ENCODE results near the gene CACNA2D3. TPM values are rescaled to one million over a fixed set of nuclear protein-coding genes. Genes with fewer than 3 reads are reported as not detected.

CACNA2D3 gene
- total RNA-seq, 2 donors from 2014 or later = 0.97 TPM; not detected in 1

DNA sequence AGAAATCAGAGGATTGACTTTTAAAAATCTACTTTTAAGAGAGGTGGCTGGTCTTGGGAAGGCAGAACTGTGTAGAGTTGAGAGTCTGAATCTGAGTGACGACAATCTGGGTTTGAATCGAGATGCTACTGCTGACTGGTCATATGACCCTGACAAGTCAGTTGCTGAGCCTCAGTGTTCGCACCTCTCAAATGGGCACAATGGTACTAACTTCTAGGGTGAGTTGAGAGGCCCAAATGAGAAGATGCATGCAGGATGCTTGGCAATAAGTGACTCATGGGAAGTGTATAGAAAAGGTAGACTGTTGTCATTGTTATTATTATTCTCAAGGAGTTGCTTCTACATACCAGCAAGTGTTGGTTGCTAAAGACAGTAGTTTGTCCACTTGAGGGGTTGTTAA, 10.3 kb downstream of the CACNA2D3 start:
- peaks cover 7% of the 10 kb centered on the region for H3K27me3 Mint-ChIP-seq (ENCODE audit: insufficient read depth)
- WGBS, 2 experiments (ENCODE audit: insufficient coverage in 1 of 2, insufficient read length in 1 of 2) = 93 to 94% methylated on average over 3 of the region's 3 CpGs
- no peak overlapping the region for H3K4me3 Mint-ChIP-seq
- TF ChIP-seq, protein P1, sequence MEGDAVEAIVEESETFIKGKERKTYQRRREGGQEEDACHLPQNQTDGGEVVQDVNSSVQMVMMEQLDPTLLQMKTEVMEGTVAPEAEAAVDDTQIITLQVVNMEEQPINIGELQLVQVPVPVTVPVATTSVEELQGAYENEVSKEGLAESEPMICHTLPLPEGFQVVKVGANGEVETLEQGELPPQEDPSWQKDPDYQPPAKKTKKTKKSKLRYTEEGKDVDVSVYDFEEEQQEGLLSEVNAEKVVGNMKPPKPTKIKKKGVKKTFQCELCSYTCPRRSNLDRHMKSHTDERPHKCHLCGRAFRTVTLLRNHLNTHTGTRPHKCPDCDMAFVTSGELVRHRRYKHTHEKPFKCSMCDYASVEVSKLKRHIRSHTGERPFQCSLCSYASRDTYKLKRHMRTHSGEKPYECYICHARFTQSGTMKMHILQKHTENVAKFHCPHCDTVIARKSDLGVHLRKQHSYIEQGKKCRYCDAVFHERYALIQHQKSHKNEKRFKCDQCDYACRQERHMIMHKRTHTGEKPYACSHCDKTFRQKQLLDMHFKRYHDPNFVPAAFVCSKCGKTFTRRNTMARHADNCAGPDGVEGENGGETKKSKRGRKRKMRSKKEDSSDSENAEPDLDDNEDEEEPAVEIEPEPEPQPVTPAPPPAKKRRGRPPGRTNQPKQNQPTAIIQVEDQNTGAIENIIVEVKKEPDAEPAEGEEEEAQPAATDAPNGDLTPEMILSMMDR (conservative IDR thresholded peaks at IDR 0.05) = no peak
- DNase-seq = no peak
- Histone ChIP-seq H3K4me3 (ENCODE audit: low read length) (no peak overlapping the region), H3K36me3 (ENCODE audit: control insufficient read depth, insufficient read depth, low read length) (no peaks in the 10 kb centered on the region), H3K9me3 (ENCODE audit: control insufficient read depth, low read length) (no peaks in the 10 kb centered on the region), H3K4me1 (ENCODE audit: control insufficient read depth, insufficient read depth, low read length) (no peaks in the 10 kb centered on the region), H3K27me3 (ENCODE audit: control insufficient read depth, insufficient read depth, low read length, poor library complexity, severe bottlenecking) (peaks cover under 1% of the 10 kb centered on the region), H3K9ac (ENCODE audit: extremely low read depth, low read length, poor library complexity, severe bottlenecking) (no peak overlapping the region), H3K27ac (ENCODE audit: low read depth, low read length) (no peak overlapping the region)
- no peaks in the 10 kb centered on the region for H3K4me1 Mint-ChIP-seq
- no peaks in the 10 kb centered on the region for H3K9me3 Mint-ChIP-seq
- no peaks in the 10 kb centered on the region for H3K36me3 Mint-ChIP-seq (ENCODE audit: low read depth)
- no peak overlapping the region for H3K27ac Mint-ChIP-seq

DNA sequence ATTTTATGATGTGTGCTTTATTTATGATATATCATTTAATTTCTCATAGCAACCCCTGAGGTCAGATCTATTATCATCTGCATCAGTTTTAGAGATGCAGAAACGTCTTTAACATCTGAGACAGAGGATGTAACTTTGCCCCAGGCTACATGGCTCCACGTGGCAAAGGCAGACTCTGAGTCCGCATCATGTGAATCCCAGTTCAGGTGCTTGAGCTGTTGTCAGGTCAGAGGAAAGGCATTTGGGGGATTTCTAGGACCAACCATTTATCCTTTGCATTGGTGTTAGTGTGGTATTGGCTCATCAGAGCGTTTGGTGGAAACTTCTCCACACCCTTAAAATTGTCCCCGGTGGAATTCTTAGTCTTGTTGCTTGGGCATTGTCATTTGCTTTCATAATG, 10.8 kb downstream of the CACNA2D3 start:
- H3K4me3 Mint-ChIP-seq = no peak overlapping the region
- H3K9me3 Mint-ChIP-seq = no peaks in the 10 kb centered on the region
- TF ChIP-seq, protein P1 (conservative IDR thresholded peaks at IDR 0.05) = no peak
- H3K9ac ChIP-seq (ENCODE audit: extremely low read depth, low read length, poor library complexity, severe bottlenecking) = no peak overlapping the region
- no peaks in the 10 kb centered on the region for H3K36me3 Mint-ChIP-seq (ENCODE audit: low read depth)
- peaks cover 7% of the 10 kb centered on the region for H3K27me3 Mint-ChIP-seq (ENCODE audit: insufficient read depth)
- no peak overlapping the region for H3K27ac ChIP-seq (ENCODE audit: low read depth, low read length)
- no peak overlapping the region for H3K27ac Mint-ChIP-seq
- no peaks in the 10 kb centered on the region for H3K4me1 ChIP-seq (ENCODE audit: control insufficient read depth, insufficient read depth, low read length)
- no peak overlapping the region for H3K4me3 ChIP-seq (ENCODE audit: low read length)
- no peaks in the 10 kb centered on the region for H3K36me3 ChIP-seq (ENCODE audit: control insufficient read depth, insufficient read depth, low read length)
- H3K27me3 ChIP-seq (ENCODE audit: control insufficient read depth, insufficient read depth, low read length, poor library complexity, severe bottlenecking) = peaks cover 4% of the 10 kb centered on the region
- H3K4me1 Mint-ChIP-seq = no peaks in the 10 kb centered on the region
- no peaks in the 10 kb centered on the region for H3K9me3 ChIP-seq (ENCODE audit: control insufficient read depth, low read length)
- no peak for DNase-seq
- WGBS, 2 experiments (ENCODE audit: insufficient coverage in 1 of 2, insufficient read length in 1 of 2) = 43 to 66% methylated on average over 1 to 5 of the region's 5 CpGs

DNA sequence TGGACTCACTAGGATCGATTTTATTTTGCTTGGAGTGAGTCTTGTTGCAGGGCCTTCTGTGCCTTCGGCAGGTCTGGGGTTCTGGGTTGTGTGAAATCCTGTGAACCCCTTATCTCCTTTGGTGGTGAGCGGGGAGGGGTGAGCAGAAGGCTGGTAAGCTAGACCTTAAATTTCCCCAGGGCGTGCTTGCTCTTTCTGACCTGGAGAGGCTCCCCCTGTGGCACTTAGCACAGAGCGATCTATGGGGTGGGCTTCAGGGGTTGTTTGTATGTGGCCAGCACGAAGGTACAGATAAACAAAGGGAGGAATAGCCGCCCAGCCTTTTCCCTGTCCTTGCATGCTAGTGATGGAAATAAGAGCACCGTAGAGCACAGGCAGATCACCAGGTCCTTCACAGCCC, 11.8 kb downstream of the CACNA2D3 start:
- WGBS, 2 experiments (ENCODE audit: insufficient coverage in 1 of 2, insufficient read length in 1 of 2) = 87 to 89% methylated on average over 3 to 8 of the region's 8 CpGs
- Histone ChIP-seq H3K27me3 (ENCODE audit: control insufficient read depth, insufficient read depth, low read length, poor library complexity, severe bottlenecking) (peaks cover 10% of the 10 kb centered on the region), H3K27ac (ENCODE audit: low read depth, low read length) (no peak overlapping the region), H3K9me3 (ENCODE audit: control insufficient read depth, low read length) (no peaks in the 10 kb centered on the region), H3K4me3 (ENCODE audit: low read length) (no peak overlapping the region), H3K9ac (ENCODE audit: extremely low read depth, low read length, poor library complexity, severe bottlenecking) (no peak overlapping the region), H3K36me3 (ENCODE audit: control insufficient read depth, insufficient read depth, low read length) (no peaks in the 10 kb centered on the region), H3K4me1 (ENCODE audit: control insufficient read depth, insufficient read depth, low read length) (no peaks in the 10 kb centered on the region)
- TF ChIP-seq, protein P1 (conservative IDR thresholded peaks at IDR 0.05) = no peak
- no peaks in the 10 kb centered on the region for H3K36me3 Mint-ChIP-seq (ENCODE audit: low read depth)
- no peaks in the 10 kb centered on the region for H3K9me3 Mint-ChIP-seq
- H3K4me3 Mint-ChIP-seq = no peak overlapping the region
- peaks cover 2% of the 10 kb centered on the region for H3K27me3 Mint-ChIP-seq (ENCODE audit: insufficient read depth)
- DNase-seq = no peak
- no peak overlapping the region for H3K27ac Mint-ChIP-seq
- H3K4me1 Mint-ChIP-seq = no peaks in the 10 kb centered on the region

All from endodermal cell (in vitro differentiated cells).